ENCODE results near the gene SERPINE3. TPM values are rescaled to one million over a fixed set of nuclear protein-coding genes. Genes with fewer than 3 reads are reported as not detected.

Gene SERPINE3
- polyA plus RNA-seq, 1 donor from 2014 or later: not detected

GRCh38 chr13:51322826-51323225, 16.7 kb upstream of the SERPINE3 start:
- Histone ChIP-seq H3K4me3 (ENCODE audit: low read length) (no peak overlapping the region), H3K27ac (ENCODE audit: low read length) (no peak overlapping the region), H3K9ac (ENCODE audit: low read length) (no peak overlapping the region), H2AFZ (ENCODE audit: low read depth, low read length) (no peak overlapping the region), H3K36me3 (ENCODE audit: insufficient read depth, low read length) (no peaks in the 10 kb centered on the region), H3K4me2 (ENCODE audit: low read length) (no peak overlapping the region), H4K20me1 (ENCODE audit: insufficient read depth) (no peaks in the 10 kb centered on the region), H3K9me2 (ENCODE audit: insufficient read depth, low read length) (no peaks in the 10 kb centered on the region), H3K9me3 (ENCODE audit: low read length) (no peaks in the 10 kb centered on the region), H3K79me2 (replicated peaks; ENCODE audit: insufficient read depth, low read length) (no peaks in the 10 kb centered on the region), H3K27me3 (ENCODE audit: insufficient read depth, low read depth, low read length) (no peaks in the 10 kb centered on the region), H3F3A (ENCODE audit: insufficient read depth, low read length, poor library complexity, severe bottlenecking) (no peaks in the 10 kb centered on the region)
- TF ChIP-seq EZH2 (IDR thresholded peaks at IDR 0.05; ENCODE audit: borderline replicate concordance, insufficient read depth, low read length, poor library complexity, severe bottlenecking): no peak
- TF ChIP-seq, protein P1, sequence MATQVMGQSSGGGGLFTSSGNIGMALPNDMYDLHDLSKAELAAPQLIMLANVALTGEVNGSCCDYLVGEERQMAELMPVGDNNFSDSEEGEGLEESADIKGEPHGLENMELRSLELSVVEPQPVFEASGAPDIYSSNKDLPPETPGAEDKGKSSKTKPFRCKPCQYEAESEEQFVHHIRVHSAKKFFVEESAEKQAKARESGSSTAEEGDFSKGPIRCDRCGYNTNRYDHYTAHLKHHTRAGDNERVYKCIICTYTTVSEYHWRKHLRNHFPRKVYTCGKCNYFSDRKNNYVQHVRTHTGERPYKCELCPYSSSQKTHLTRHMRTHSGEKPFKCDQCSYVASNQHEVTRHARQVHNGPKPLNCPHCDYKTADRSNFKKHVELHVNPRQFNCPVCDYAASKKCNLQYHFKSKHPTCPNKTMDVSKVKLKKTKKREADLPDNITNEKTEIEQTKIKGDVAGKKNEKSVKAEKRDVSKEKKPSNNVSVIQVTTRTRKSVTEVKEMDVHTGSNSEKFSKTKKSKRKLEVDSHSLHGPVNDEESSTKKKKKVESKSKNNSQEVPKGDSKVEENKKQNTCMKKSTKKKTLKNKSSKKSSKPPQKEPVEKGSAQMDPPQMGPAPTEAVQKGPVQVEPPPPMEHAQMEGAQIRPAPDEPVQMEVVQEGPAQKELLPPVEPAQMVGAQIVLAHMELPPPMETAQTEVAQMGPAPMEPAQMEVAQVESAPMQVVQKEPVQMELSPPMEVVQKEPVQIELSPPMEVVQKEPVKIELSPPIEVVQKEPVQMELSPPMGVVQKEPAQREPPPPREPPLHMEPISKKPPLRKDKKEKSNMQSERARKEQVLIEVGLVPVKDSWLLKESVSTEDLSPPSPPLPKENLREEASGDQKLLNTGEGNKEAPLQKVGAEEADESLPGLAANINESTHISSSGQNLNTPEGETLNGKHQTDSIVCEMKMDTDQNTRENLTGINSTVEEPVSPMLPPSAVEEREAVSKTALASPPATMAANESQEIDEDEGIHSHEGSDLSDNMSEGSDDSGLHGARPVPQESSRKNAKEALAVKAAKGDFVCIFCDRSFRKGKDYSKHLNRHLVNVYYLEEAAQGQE (IDR thresholded peaks at IDR 0.05; ENCODE audit: borderline replicate concordance): no peak

DNA sequence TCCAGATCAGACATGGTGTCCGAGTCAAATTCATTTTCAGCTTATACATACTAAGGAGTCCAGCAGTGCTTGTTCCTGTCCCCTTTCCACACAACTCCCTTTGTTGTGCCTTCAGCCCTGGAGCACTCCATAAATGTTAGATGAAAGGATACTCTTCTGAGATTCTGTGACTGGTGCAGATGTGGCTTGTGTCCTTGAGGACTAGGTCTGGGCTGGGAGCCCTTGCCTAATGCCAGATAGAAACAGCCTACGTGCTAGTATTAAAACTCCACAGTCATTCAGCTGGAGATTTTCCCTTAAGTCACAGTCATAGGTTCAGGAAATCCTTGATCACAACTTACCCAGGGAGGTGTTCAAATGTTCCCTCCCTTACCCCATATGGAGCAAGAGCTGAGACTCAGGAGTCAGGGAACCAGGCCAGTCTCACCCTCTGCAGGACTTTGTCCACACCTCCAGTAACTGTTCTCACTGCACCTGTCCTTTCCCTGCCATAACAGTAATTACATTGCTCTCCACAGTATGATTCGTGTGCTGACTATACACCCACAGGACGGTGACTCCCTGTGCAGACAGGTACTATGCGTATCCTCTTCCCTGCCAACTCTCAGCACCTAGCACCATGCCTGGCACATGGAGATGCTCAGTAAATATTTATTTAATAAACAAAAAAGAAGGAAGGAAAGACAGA, 15.5 kb upstream of the SERPINE3 start:
- Histone ChIP-seq H3K27me3 (ENCODE audit: insufficient read depth, low read depth, low read length) (no peaks in the 10 kb centered on the region), H3F3A (ENCODE audit: insufficient read depth, low read length, poor library complexity, severe bottlenecking) (no peaks in the 10 kb centered on the region), H3K9me3 (ENCODE audit: low read length) (no peaks in the 10 kb centered on the region), H3K9ac (ENCODE audit: low read length) (no peak overlapping the region), H4K20me1 (ENCODE audit: insufficient read depth) (no peaks in the 10 kb centered on the region), H3K4me2 (ENCODE audit: low read length) (no peak overlapping the region), H3K9me2 (ENCODE audit: insufficient read depth, low read length) (no peaks in the 10 kb centered on the region), H3K27ac (ENCODE audit: low read length) (no peak overlapping the region), H3K79me2 (replicated peaks; ENCODE audit: insufficient read depth, low read length) (no peaks in the 10 kb centered on the region), H3K4me3 (ENCODE audit: low read length) (no peak overlapping the region), H2AFZ (ENCODE audit: low read depth, low read length) (no peak overlapping the region), H3K36me3 (ENCODE audit: insufficient read depth, low read length) (no peaks in the 10 kb centered on the region)
- TF ChIP-seq, protein P1 (IDR thresholded peaks at IDR 0.05; ENCODE audit: borderline replicate concordance): no peak
- no peak for TF ChIP-seq RAD21 (conservative IDR thresholded peaks at IDR 0.05)
- no peak for TF ChIP-seq CTCF (IDR thresholded peaks at IDR 0.05; ENCODE audit: poor library complexity, severe bottlenecking)
- no peak for TF ChIP-seq POLR2AphosphoS5 (IDR thresholded peaks at IDR 0.05)
- TF ChIP-seq TAF1 (IDR thresholded peaks at IDR 0.05; ENCODE audit: low read depth): no peak
- TF ChIP-seq EP300 (conservative IDR thresholded peaks at IDR 0.05; ENCODE audit: poor library complexity, severe bottlenecking): no peak
- TF ChIP-seq MXI1 (conservative IDR thresholded peaks at IDR 0.05; ENCODE audit: poor library complexity, severe bottlenecking): no peak
- TF ChIP-seq EZH2 (IDR thresholded peaks at IDR 0.05; ENCODE audit: borderline replicate concordance, insufficient read depth, low read length, poor library complexity, severe bottlenecking): no peak
- TF ChIP-seq SMC3 (conservative IDR thresholded peaks at IDR 0.05; ENCODE audit: poor library complexity): no peak
